Thyroid gland (tissue), 4 donors: ENCODE measurements around the gene FNDC3B.

Source experiments
- CTCF ChIP-seq, 6 experiments: fragments of 200-600 bp in 3 of 6; fragments of 450-650 bp in 3 of 6; sonication (generic) in 3 of 6; IDR thresholded peaks; one replicate each; pipeline ENCODE4 v1.5.1; 2016 to 2019; ENCODE audit warnings: antibody characterized with exemption in 6 of 6, mild to moderate bottlenecking in 2 of 6, inconsistent platforms in 1 of 6, moderate library complexity in 1 of 6
- POLR2A ChIP-seq, 2 donors: fragments of 450-650 bp; IDR thresholded peaks; one replicate each; pipeline ENCODE4 v1.6.1; 2017; ENCODE audit warnings: antibody characterized with exemption in 2 of 2, mild to moderate bottlenecking in 2 of 2, moderate library complexity in 1 of 2

GRCh38 chr3:172355836-172356235 lies 316.5 kb downstream of the FNDC3B start:
- TF ChIP-seq CTCF (IDR thresholded peaks at IDR 0.05) (no peak), POLR2A (IDR thresholded peaks at IDR 0.05) (no peak)
